Effector memory CD4-positive, alpha-beta T cell (primary cell): Measurements from ENCODE around the gene RIBC1.

ENCODE experiments used
- DNase-seq, 3 donors: peaks; one replicate each; pipeline ENCODE4 v3.0.0-alpha.2; 2020
- H3K27ac ChIP-seq: 2 replicates; pipeline ENCODE4 v1.7.0; 2013; ENCODE audit warnings: mild to moderate bottlenecking, low read length, moderate library complexity; ENCODE audit not compliant: insufficient read depth, poor library complexity, severe bottlenecking
- H3K27me3 ChIP-seq: replicated peaks from 2 replicates; pipeline ENCODE4 v1.7.0; 2013; ENCODE audit warnings: mild to moderate bottlenecking, low read length; ENCODE audit not compliant: insufficient read depth, control insufficient read depth, poor library complexity, severe bottlenecking
- H3K36me3 ChIP-seq: 2 replicates; pipeline ENCODE4 v1.7.0; 2013; ENCODE audit warnings: mild to moderate bottlenecking, low read length, moderate library complexity; ENCODE audit not compliant: control insufficient read depth, insufficient read depth
- H3K4me1 ChIP-seq: 2 replicates; pipeline ENCODE4 v1.7.0; 2013; ENCODE audit warnings: low read length, mild to moderate bottlenecking; ENCODE audit not compliant: control insufficient read depth, insufficient read depth, poor library complexity, severe bottlenecking
- H3K4me3 ChIP-seq: 2 replicates; pipeline ENCODE4 v1.7.0; 2013; ENCODE audit warnings: low read length, low read depth, mild to moderate bottlenecking; ENCODE audit not compliant: insufficient read depth, poor library complexity, severe bottlenecking
- H3K9me3 ChIP-seq: 2 replicates; pipeline ENCODE4 v1.7.0; 2013; ENCODE audit warnings: mild to moderate bottlenecking, low read length, moderate library complexity; ENCODE audit not compliant: control insufficient read depth

Gene RIBC1

DNA sequence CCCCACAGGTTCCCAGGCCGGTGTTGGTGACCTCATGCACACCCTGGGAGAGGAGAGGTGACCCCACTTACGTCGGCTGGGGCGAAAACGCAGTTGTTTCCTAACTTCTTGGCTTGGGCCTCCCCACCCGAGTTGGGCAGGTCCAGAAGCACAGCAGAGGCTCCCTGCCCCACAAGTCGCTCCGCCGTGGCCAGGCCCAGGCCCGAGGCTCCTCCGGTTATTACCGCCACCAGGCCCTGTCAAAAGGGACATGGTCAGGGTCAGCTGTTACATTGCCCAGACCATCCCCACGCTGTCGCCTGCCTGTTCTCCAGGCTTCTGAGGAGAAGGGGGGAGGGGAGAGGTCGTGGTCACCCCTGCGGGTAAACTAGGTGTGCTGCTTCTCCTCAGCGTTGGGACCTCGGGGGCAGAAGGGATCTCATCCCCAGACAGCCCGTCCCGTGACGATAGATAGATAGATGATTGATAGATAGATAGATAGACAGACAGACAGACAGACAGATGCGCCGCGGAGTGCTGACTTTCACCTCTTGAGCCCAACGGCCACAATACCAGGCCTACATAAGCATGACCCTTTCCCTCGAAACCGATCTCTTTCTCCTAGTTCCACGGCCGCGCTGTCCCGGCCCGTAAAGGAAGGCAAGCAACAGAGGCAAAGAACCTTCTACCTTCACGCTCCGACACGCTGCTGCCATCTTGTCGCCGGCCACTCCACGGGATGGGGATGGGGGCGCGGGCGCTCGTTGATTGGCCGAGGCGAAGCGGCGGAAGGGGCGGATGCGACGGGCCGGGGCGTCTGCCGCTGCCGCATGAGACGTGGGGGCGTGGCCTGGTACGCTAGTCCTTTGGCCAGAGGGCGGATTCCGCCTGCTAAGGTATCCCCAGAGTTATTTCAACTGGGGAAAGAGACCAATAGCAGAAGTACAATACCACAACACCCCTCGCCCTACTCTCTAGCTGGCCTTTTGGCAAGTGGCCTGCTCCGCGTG is 11.3 kb downstream of the RIBC1 start, which contains the start of gene HSD17B10:
HSD17B10 (minus strand) TSS at position 720 of the 989 bp plus-strand sequence; CDS start at position 695, 25 bp downstream.
- Histone ChIP-seq H3K27ac (peak within 1 kb of the TSS; percentile 59), H3K27me3 (no peaks in the 10 kb centered on the region), H3K36me3 (peaks cover 16% of the 10 kb centered on the region), H3K4me3 (peak within 1 kb of the TSS; percentile 62), H3K4me1 (peaks cover 4% of the 10 kb centered on the region), H3K9me3 (no peaks in the 10 kb centered on the region)
- peak; percentile 72 to 80 (median 77) for DNase-seq

DNA sequence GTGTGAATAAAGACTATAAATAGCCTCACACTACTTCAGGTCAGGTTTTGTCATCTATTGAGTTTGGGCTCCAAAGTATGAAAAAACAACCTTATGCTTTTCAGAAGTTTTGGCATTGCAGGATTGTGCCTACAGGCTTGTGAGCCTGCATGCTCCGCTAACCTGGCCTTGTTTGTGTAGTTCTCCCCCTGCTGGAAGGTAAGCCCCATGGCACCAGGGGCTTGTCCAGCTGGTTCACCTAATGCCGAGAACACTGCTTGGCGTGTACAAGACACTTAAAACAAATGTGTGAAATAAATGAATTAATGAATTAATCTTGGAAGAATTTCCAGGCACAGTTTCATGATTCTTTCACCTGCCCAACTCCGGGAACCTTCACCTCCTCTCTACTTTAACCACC is 13.3 kb downstream of the RIBC1 start:
- Histone ChIP-seq H3K4me1 (peaks cover 4% of the 10 kb centered on the region), H3K9me3 (no peaks in the 10 kb centered on the region), H3K36me3 (peaks cover 13% of the 10 kb centered on the region), H3K27ac (no peak overlapping the region), H3K4me3 (no peak overlapping the region), H3K27me3 (no peaks in the 10 kb centered on the region)
- peak; percentile 21 to 51 (median 44) for DNase-seq

GRCh38 chrX:53437206-53437605 is 14.5 kb downstream of the RIBC1 start:
- Histone ChIP-seq H3K27ac (no peak overlapping the region), H3K9me3 (no peaks in the 10 kb centered on the region), H3K4me3 (no peak overlapping the region), H3K36me3 (peaks cover under 1% of the 10 kb centered on the region), H3K4me1 (peaks cover 9% of the 10 kb centered on the region), H3K27me3 (no peaks in the 10 kb centered on the region)
- DNase-seq, result no peak

DNA sequence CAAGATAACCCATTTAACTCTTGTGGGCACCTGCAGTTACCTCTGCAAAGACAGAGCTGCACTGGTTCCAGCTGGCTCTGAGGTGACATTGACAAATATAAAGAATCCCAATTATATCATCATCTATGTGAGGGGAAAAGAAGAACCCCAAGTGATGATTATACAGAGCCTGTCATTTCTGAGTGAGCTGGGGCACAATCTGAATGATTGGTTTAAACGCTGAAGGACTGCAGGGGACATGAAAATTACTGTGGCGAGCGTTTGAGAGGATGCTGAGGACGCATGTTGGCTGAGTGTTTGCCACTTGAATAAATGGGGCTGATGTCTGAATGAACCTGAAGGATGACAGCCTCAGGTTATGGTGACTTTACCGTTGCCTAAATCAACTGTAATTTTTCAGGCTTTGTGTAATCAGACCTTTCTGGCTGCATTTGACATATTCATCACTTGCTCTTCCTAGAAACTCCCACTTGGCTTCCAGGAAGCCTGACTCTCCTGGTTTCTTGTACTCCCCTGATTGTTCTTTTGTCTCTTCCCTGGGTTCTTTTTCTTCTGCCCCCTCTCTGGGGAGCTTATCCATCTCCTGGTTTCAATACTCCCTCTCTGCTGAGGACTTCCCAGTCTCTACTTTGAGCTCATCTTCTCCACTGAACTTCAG is 15.6 kb downstream of the RIBC1 start:
- H3K36me3 ChIP-seq, result no peaks in the 10 kb centered on the region
- H3K9me3 ChIP-seq, result no peaks in the 10 kb centered on the region
- H3K27ac ChIP-seq, result no peak overlapping the region
- no peak overlapping the region for H3K4me3 ChIP-seq
- DNase-seq, result no peak
- peaks cover 10% of the 10 kb centered on the region for H3K4me1 ChIP-seq
- no peaks in the 10 kb centered on the region for H3K27me3 ChIP-seq

DNA sequence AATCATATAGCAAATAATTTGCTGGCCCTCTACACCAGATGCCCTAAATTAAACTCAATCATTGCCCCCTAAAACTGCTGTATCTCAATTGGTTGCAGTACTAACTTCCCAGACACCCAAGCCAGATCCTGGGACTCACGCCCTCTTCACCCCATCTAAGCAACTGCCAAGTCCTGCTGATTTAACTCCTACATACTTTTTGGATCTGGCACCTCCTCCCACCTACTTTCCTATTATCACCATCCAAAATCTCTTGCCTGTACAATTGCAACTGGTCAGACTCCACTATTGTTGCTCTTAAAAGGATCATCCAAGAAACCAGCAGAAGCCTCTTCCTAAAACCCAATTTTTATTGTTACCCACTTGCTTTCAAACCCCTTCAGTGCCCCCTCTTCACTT is 16.2 kb downstream of the RIBC1 start:
- no peaks in the 10 kb centered on the region for H3K36me3 ChIP-seq
- H3K27ac ChIP-seq, result no peak overlapping the region
- no peak overlapping the region for H3K4me3 ChIP-seq
- no peaks in the 10 kb centered on the region for H3K9me3 ChIP-seq
- H3K4me1 ChIP-seq, result peaks cover 6% of the 10 kb centered on the region
- DNase-seq, result no peak
- H3K27me3 ChIP-seq, result no peaks in the 10 kb centered on the region

DNA sequence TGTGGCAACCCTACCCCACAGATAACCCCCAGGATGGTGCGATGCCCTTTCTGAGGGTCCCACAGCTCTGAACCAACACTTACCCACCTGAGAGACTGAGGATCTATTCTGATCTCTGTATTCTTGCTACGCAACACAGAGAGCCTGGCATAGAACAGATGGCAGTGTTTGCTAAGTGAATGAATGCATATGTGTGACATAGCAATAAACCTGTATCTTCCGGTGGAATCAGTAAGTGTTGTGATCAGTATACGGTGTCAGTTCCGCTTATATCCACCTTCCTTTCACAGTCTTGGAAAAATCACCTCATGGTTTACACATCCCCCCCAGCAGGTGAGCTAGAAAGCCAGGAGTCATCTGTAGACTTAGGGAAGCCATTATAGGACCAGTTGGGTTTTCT is 17.4 kb downstream of the RIBC1 start:
- DNase-seq, result no peak
- Histone ChIP-seq H3K27me3 (no peaks in the 10 kb centered on the region), H3K9me3 (no peaks in the 10 kb centered on the region), H3K4me3 (no peak overlapping the region), H3K4me1 (peaks cover 6% of the 10 kb centered on the region), H3K27ac (no peak overlapping the region), H3K36me3 (no peaks in the 10 kb centered on the region)

DNA sequence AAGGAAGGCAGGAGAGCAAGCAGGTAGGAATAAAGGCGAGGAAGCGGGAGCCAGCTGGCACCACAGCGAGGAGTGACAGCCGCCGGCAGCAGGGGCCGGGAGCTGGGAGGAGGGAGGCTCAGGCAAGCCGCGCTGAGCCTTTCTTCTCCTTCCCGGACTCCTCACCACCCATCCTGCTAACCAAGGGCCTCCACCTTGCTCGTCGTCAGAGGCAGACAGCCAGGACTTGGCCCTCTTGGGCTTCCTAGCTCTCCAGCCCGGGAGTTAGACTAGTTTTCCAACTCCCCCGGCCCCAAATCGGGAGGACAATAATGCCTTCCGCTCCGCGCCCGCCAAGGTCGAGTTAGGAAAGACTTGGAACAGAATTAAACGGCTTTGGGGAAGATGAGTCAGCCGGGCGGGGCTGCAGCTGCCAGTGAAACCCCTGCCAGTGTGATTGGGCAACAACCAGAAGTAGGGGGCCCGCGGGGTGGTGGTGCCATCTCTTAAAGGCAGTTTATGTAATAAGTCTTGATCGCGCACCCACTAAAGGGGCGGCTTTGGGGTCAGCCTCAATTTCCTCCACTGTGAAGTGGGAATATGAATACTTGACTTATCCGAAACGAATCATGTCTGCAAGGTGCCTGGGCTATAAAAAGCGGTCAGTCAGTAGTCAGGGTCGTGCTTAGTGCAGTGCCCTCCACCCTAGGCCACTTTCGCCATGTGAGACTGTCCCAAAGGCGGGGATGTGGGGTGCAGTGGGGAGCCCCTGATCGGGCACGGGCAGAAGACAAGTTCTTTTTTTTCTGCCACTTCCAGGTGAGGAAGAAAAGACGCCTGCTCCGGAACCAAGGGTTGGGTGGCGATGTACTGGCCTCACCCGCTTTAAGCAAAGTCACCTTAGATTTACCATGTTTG is 18.2 kb downstream of the RIBC1 start:
- H3K27ac ChIP-seq, result no peak overlapping the region
- no peaks in the 10 kb centered on the region for H3K9me3 ChIP-seq
- peaks cover 6% of the 10 kb centered on the region for H3K4me1 ChIP-seq
- no peaks in the 10 kb centered on the region for H3K36me3 ChIP-seq
- DNase-seq, result no peak
- no peaks in the 10 kb centered on the region for H3K27me3 ChIP-seq
- H3K4me3 ChIP-seq, result peak overlapping the region; percentile 47

DNA sequence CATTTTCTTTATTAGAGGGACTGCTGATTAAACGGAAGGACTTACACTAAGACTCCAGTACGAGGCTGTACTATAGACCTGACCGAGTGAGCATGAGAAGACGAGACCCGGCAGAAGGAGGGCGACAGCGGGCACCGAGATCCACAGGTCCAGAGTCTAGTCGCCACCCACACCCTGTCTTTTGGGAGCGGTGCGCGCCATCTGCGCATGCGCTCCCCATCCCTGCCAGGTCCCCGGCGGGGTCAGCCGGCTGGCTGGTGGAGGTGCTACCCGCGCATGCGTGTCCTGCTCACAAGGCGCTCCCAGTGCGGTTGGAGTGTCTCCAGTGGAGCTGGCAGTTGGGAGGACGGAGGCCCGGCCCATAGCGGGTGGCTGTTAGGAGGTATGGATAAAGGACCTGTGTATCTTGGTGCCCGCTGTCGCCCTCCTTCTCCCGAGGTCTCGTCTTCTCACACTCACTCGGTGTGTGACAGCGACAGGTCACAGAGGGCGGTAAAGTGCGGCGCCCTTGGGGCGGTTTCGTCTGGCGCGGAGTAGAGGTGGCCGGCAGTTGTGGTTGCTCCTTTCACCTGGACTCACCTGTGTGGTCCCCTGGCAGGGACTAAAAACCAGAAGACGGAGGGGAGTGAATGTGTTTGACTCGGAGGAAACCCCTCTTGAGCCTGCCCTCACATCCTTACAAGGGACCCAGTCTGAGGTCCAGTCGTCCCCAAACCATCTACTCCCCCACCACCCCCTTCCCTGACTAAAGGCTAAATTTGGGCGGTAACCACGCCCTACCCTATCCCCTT is 19.1 kb downstream of the RIBC1 start:
- peak; percentile 58 to 73 (median 59) for DNase-seq
- peaks cover 6% of the 10 kb centered on the region for H3K4me1 ChIP-seq
- no peaks in the 10 kb centered on the region for H3K27me3 ChIP-seq
- H3K9me3 ChIP-seq, result no peaks in the 10 kb centered on the region
- no peak overlapping the region for H3K27ac ChIP-seq
- H3K4me3 ChIP-seq, result peak overlapping the region; percentile 47
- no peaks in the 10 kb centered on the region for H3K36me3 ChIP-seq

- Histone ChIP-seq H3K4me1 (peaks cover 6% of the 10 kb centered on the region), H3K36me3 (no peaks in the 10 kb centered on the region), H3K27me3 (no peaks in the 10 kb centered on the region), H3K4me3 (no peak overlapping the region), H3K27ac (no peak overlapping the region), H3K9me3 (no peaks in the 10 kb centered on the region)
- no peak for DNase-seq
Measured at GRCh38 chrX:53442322-53442631, 19.6 kb downstream of the RIBC1 start.
